ENCODE data around the gene PCSK9.

The PCSK9 gene

GRCh38 chr1:55047611-55048010 is 8.3 kb downstream of the PCSK9 start:
- H2BK15ac ChIP-seq (replicated peaks; ENCODE audit: low read depth), result no peak overlapping the region
- no peaks in the 10 kb centered on the region for H3K36me3 ChIP-seq (ENCODE audit: control insufficient read depth, insufficient read depth, low read length)
- no peaks in the 10 kb centered on the region for H3K27me3 ChIP-seq (ENCODE audit: insufficient read depth, low read length, poor library complexity)
- H3K18ac ChIP-seq (ENCODE audit: low read length), result no peak overlapping the region
- no peak for DNase-seq
- no peak overlapping the region for H2BK120ac ChIP-seq (ENCODE audit: low read depth, low read length)
- no peak overlapping the region for H3K56ac ChIP-seq (ENCODE audit: low read length)
- no peak overlapping the region for H4K8ac ChIP-seq (ENCODE audit: low read depth, low read length)
- no peak overlapping the region for H4K5ac ChIP-seq (ENCODE audit: low read length)
- H3K27ac ChIP-seq (ENCODE audit: low read depth, low read length), result no peak overlapping the region
- no peak overlapping the region for H3K9ac ChIP-seq (ENCODE audit: low read length)
- no peak overlapping the region for H3K4me3 ChIP-seq (ENCODE audit: low read length)
- no peaks in the 10 kb centered on the region for H3K79me2 ChIP-seq (ENCODE audit: control insufficient read depth, insufficient read depth, low read length)
- H3K23ac ChIP-seq (ENCODE audit: low read length), result no peak overlapping the region
- no peak overlapping the region for H2AK5ac ChIP-seq (ENCODE audit: low read length)
- H3K4me2 ChIP-seq (ENCODE audit: low read length), result no peak overlapping the region
- H3K4me1 ChIP-seq (ENCODE audit: control insufficient read depth, low read depth, low read length), result no peaks in the 10 kb centered on the region
- no CpG with 5 or more reads among the region's 3 CpGs for WGBS (ENCODE audit: extremely low coverage, insufficient coverage, low lambda C conversion rate)
- H2BK5ac ChIP-seq (ENCODE audit: low read length), result no peak overlapping the region
- H3K79me1 ChIP-seq (ENCODE audit: low read length), result no peaks in the 10 kb centered on the region
- H3K4ac ChIP-seq (ENCODE audit: low read depth, low read length), result no peak overlapping the region

- H3K4me3 ChIP-seq (ENCODE audit: low read length), result no peak overlapping the region
Observed at GRCh38 chr1:55048453-55049270, 9.3 kb downstream of the PCSK9 start.

GRCh38 chr1:55049271-55049913 is 10.0 kb downstream of the PCSK9 start:
- no CpG with 5 or more reads among the region's 9 CpGs for WGBS (ENCODE audit: extremely low coverage, insufficient coverage, low lambda C conversion rate)
- no peak overlapping the region for H2BK15ac ChIP-seq (replicated peaks; ENCODE audit: low read depth)

More at GRCh38 chr1:55048453-55049270, 9.3 kb downstream of the PCSK9 start:
- Histone ChIP-seq H2BK120ac (ENCODE audit: low read depth, low read length) (no peak overlapping the region), H3K18ac (ENCODE audit: low read length) (no peak overlapping the region), H3K79me1 (ENCODE audit: low read length) (no peaks in the 10 kb centered on the region), H3K27me3 (ENCODE audit: insufficient read depth, low read length, poor library complexity) (no peaks in the 10 kb centered on the region), H3K56ac (ENCODE audit: low read length) (no peak overlapping the region), H3K79me2 (ENCODE audit: control insufficient read depth, insufficient read depth, low read length) (no peaks in the 10 kb centered on the region), H4K5ac (ENCODE audit: low read length) (no peak overlapping the region), H3K4me2 (ENCODE audit: low read length) (no peak overlapping the region), H3K4me1 (ENCODE audit: control insufficient read depth, low read depth, low read length) (no peaks in the 10 kb centered on the region), H3K4ac (ENCODE audit: low read depth, low read length) (no peak overlapping the region), H3K23ac (ENCODE audit: low read length) (no peak overlapping the region), H3K36me3 (ENCODE audit: control insufficient read depth, insufficient read depth, low read length) (no peaks in the 10 kb centered on the region), H4K8ac (ENCODE audit: low read depth, low read length) (no peak overlapping the region), H2BK5ac (ENCODE audit: low read length) (no peak overlapping the region), H3K9ac (ENCODE audit: low read length) (no peak overlapping the region), H2AK5ac (ENCODE audit: low read length) (no peak overlapping the region), H2BK15ac (replicated peaks; ENCODE audit: low read depth) (no peak overlapping the region), H3K27ac (ENCODE audit: low read depth, low read length) (no peak overlapping the region)
- no peak for DNase-seq
- no CpG with 5 or more reads among the region's 11 CpGs for WGBS (ENCODE audit: extremely low coverage, insufficient coverage, low lambda C conversion rate)

GRCh38 chr1:55049914-55050278 is 10.5 kb downstream of the PCSK9 start:
- Histone ChIP-seq H3K4ac (ENCODE audit: low read depth, low read length) (no peak overlapping the region), H2BK5ac (ENCODE audit: low read length) (no peak overlapping the region), H3K79me1 (ENCODE audit: low read length) (no peaks in the 10 kb centered on the region), H3K4me1 (ENCODE audit: control insufficient read depth, low read depth, low read length) (no peaks in the 10 kb centered on the region), H2AK5ac (ENCODE audit: low read length) (no peak overlapping the region), H4K8ac (ENCODE audit: low read depth, low read length) (no peak overlapping the region), H3K36me3 (ENCODE audit: control insufficient read depth, insufficient read depth, low read length) (no peaks in the 10 kb centered on the region), H3K4me2 (ENCODE audit: low read length) (no peak overlapping the region), H3K56ac (ENCODE audit: low read length) (no peak overlapping the region), H3K18ac (ENCODE audit: low read length) (no peak overlapping the region), H3K79me2 (ENCODE audit: control insufficient read depth, insufficient read depth, low read length) (no peaks in the 10 kb centered on the region), H3K23ac (ENCODE audit: low read length) (no peak overlapping the region), H4K5ac (ENCODE audit: low read length) (no peak overlapping the region), H3K27ac (ENCODE audit: low read depth, low read length) (no peak overlapping the region), H3K4me3 (ENCODE audit: low read length) (no peak overlapping the region), H2BK15ac (replicated peaks; ENCODE audit: low read depth) (no peak overlapping the region), H2BK120ac (ENCODE audit: low read depth, low read length) (no peak overlapping the region), H3K9ac (ENCODE audit: low read length) (no peak overlapping the region), H3K27me3 (ENCODE audit: insufficient read depth, low read length, poor library complexity) (no peaks in the 10 kb centered on the region)
- no peak for DNase-seq
- WGBS (ENCODE audit: extremely low coverage, insufficient coverage, low lambda C conversion rate), result no CpG with 5 or more reads among the region's 9 CpGs

More at GRCh38 chr1:55049271-55049913, 10.0 kb downstream of the PCSK9 start:
- no peak overlapping the region for H2BK120ac ChIP-seq (ENCODE audit: low read depth, low read length)
- H4K8ac ChIP-seq (ENCODE audit: low read depth, low read length), result no peak overlapping the region
- no peak overlapping the region for H3K18ac ChIP-seq (ENCODE audit: low read length)
- no peaks in the 10 kb centered on the region for H3K27me3 ChIP-seq (ENCODE audit: insufficient read depth, low read length, poor library complexity)
- H3K79me2 ChIP-seq (ENCODE audit: control insufficient read depth, insufficient read depth, low read length), result no peaks in the 10 kb centered on the region
- no peak overlapping the region for H3K9ac ChIP-seq (ENCODE audit: low read length)
- DNase-seq, result peak; percentile 28
- no peak overlapping the region for H3K4me3 ChIP-seq (ENCODE audit: low read length)
- no peaks in the 10 kb centered on the region for H3K4me1 ChIP-seq (ENCODE audit: control insufficient read depth, low read depth, low read length)
- H3K56ac ChIP-seq (ENCODE audit: low read length), result no peak overlapping the region
- no peaks in the 10 kb centered on the region for H3K79me1 ChIP-seq (ENCODE audit: low read length)
- H4K5ac ChIP-seq (ENCODE audit: low read length), result no peak overlapping the region
- H3K4ac ChIP-seq (ENCODE audit: low read depth, low read length), result no peak overlapping the region
- H3K23ac ChIP-seq (ENCODE audit: low read length), result no peak overlapping the region
- H3K36me3 ChIP-seq (ENCODE audit: control insufficient read depth, insufficient read depth, low read length), result no peaks in the 10 kb centered on the region
- no peak overlapping the region for H2BK5ac ChIP-seq (ENCODE audit: low read length)
- H3K4me2 ChIP-seq (ENCODE audit: low read length), result no peak overlapping the region
- no peak overlapping the region for H3K27ac ChIP-seq (ENCODE audit: low read depth, low read length)
- H2AK5ac ChIP-seq (ENCODE audit: low read length), result no peak overlapping the region

- Histone ChIP-seq H2BK15ac (replicated peaks; ENCODE audit: low read depth) (no peak overlapping the region), H4K5ac (ENCODE audit: low read length) (no peak overlapping the region), H3K27ac (ENCODE audit: low read depth, low read length) (no peak overlapping the region), H2AK5ac (ENCODE audit: low read length) (no peak overlapping the region), H2BK120ac (ENCODE audit: low read depth, low read length) (no peak overlapping the region), H3K4ac (ENCODE audit: low read depth, low read length) (no peak overlapping the region), H3K4me2 (ENCODE audit: low read length) (no peak overlapping the region), H3K18ac (ENCODE audit: low read length) (no peak overlapping the region), H3K23ac (ENCODE audit: low read length) (no peak overlapping the region), H2BK5ac (ENCODE audit: low read length) (no peak overlapping the region), H3K79me2 (ENCODE audit: control insufficient read depth, insufficient read depth, low read length) (no peaks in the 10 kb centered on the region), H3K79me1 (ENCODE audit: low read length) (no peaks in the 10 kb centered on the region), H3K4me1 (ENCODE audit: control insufficient read depth, low read depth, low read length) (no peaks in the 10 kb centered on the region), H3K36me3 (ENCODE audit: control insufficient read depth, insufficient read depth, low read length) (no peaks in the 10 kb centered on the region), H4K8ac (ENCODE audit: low read depth, low read length) (no peak overlapping the region), H3K4me3 (ENCODE audit: low read length) (no peak overlapping the region), H3K9ac (ENCODE audit: low read length) (no peak overlapping the region), H3K56ac (ENCODE audit: low read length) (no peak overlapping the region), H3K27me3 (ENCODE audit: insufficient read depth, low read length, poor library complexity) (no peaks in the 10 kb centered on the region)
- no peak for DNase-seq
- no CpG with 5 or more reads among the region's 9 CpGs for WGBS (ENCODE audit: extremely low coverage, insufficient coverage, low lambda C conversion rate)
Observed at GRCh38 chr1:55050283-55050682, 10.9 kb downstream of the PCSK9 start.

Data from mesendoderm (in vitro differentiated cells).